GM12801 (cell line): ENCODE data around the gene HAUS1.

ENCODE experiments used
- CTCF ChIP-seq: IDR thresholded peaks from one replicate; pipeline ENCODE4 v1.5.1; 2011; ENCODE audit warnings: control low read depth; ENCODE audit not compliant: insufficient read length; ENCODE audit errors: extremely low read depth

Gene HAUS1

GRCh38 chr18:46155641-46156051 is 51.5 kb downstream of the HAUS1 start:
- TF ChIP-seq CTCF = no peak

- TF ChIP-seq CTCF = no peak
Measured at GRCh38 chr18:46156124-46156745, 52.0 kb downstream of the HAUS1 start.

DNA sequence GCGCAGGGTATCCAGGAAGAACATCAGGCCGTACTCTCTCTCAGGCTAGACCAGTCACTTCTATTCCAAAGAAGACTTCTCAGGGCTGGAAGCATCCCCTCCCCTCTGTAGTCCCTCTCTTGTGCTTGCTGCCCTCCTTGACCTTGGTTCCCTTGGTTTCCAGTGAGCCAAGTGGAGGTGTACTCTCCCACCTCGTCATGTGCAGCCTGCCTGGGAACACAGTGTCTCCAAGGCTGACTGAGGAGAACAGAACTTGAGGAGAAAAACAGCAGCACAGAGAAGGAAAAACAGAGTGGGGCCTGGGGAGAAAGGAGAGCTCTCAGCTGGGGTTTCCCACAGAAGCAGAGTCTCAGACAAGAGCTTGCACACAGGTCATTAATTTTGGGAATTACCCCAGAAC is 52.7 kb downstream of the HAUS1 start:
- TF ChIP-seq CTCF = no peak

DNA sequence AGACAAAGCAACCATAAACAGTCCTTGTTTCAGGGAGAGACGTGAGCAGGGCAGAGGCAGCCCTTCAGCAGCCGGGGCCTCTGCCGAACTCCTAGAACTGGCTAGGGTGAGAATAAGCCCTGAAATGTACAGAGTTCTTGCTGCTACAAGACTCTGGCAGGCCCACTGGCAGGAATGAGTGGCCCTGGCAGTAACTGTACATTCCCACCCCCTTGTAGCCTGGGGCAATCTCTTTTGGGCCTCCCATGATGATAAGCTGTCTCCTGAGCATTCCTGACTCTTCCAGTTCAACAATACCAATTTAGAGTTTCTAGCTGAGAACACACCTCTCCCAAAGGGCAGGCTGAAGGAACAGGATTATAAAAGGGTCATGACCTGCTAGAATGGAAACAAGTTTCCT is 54.3 kb downstream of the HAUS1 start:
- no peak for TF ChIP-seq CTCF

GRCh38 chr18:46160050-46160798 is 56.0 kb downstream of the HAUS1 start:
- TF ChIP-seq CTCF = no peak

GRCh38 chr18:46161703-46162396 is 57.7 kb downstream of the HAUS1 start:
- no peak for TF ChIP-seq CTCF

DNA sequence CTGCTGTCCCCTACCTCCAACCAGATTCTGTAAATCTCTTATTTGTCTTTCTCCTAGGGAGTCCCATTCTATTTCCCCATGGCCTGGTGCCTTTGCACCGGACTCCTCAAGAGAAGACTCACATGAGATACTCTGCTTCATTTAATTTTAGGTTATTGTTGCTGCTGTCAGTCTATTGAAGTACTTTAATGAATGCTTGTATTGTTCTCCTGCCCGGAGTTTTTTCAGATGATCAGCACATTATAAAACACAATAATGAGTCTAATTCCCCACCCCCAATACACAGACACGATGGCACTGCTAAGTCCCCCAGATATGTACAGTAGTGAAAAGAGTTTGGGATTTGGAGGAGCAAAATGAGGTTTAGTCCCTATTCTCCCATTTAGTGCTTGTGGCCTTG is 58.9 kb downstream of the HAUS1 start:
- TF ChIP-seq CTCF = no peak
